Measurements from ENCODE around the gene CACNA2D3. TPM values are rescaled to one million over a fixed set of nuclear protein-coding genes. Genes with fewer than 3 reads are reported as not detected.

CACNA2D3 gene
- total RNA-seq, 2 donors from 2014 or later, result 0.42 to 0.98 TPM

- Histone ChIP-seq H3K9me3 (no peaks in the 10 kb centered on the region), H3K9ac (ENCODE audit: low read depth in 2 of 2, low read length in 2 of 2) (no peak overlapping the region), H3K27me3 (no peaks in the 10 kb centered on the region), H3K4me1 (no peaks in the 10 kb centered on the region), H3K36me3 (no peaks in the 10 kb centered on the region), H3K27ac (no peak overlapping the region), H3K4me3 (no peak overlapping the region)
- no peak for DNase-seq
- intact Hi-C loops (cut with DNase I), result no loop called here
- no peak for TF ChIP-seq CTCF (IDR thresholded peaks at IDR 0.05)
These were observed 549.2 kb downstream of the CACNA2D3 start for GRCh38 chr3:54671511-54671910.

DNA sequence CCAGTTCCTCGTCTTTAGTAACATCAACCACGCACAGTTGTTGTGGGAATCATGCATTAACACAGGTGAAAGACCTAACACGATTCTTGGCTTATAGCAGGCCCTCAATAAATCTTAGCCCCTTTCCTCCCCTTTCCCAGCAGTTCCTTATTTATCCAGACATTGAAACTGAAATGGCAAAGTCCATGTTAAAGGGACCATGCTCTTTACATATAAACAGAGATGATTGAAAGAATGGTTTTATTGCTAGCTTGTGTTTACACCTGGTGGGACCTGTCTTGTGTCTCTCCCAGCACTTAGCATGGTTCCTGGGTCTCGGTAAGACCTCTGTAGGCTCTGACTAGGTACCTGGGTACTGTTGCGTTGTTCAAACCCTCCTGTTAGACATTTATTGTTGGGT, 553.7 kb downstream of the CACNA2D3 start:
- DNase-seq, result no peak
- intact Hi-C loops (cut with DNase I), result no loop called here
- no peaks in the 10 kb centered on the region for H3K27me3 ChIP-seq
- H3K36me3 ChIP-seq, result no peaks in the 10 kb centered on the region
- no peak overlapping the region for H3K4me3 ChIP-seq
- no peak overlapping the region for H3K27ac ChIP-seq
- no peaks in the 10 kb centered on the region for H3K4me1 ChIP-seq
- no peak overlapping the region for H3K9ac ChIP-seq (ENCODE audit: low read depth in 2 of 2, low read length in 2 of 2)
- TF ChIP-seq CTCF (IDR thresholded peaks at IDR 0.05), result no peak
- no peaks in the 10 kb centered on the region for H3K9me3 ChIP-seq

DNA sequence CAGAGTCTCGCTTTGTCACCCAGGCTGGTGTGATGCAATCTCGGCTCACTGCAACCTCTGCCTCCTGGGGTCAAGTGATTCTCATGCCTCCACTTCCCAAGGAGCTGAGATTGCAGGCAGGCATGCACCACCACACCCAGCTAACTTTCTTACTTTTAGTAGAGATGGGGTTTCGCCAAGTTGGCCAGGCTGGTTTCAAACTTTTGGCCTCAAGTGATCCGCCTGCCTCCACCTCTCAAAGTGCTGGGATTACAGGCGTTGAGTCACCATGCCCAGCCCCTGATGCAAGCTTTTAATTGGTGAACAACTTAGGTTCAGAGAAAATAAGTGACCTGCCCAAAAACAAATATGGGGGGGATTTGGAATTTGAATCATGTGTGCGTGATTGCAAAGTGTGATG, 559.4 kb downstream of the CACNA2D3 start:
- Histone ChIP-seq H3K36me3 (no peaks in the 10 kb centered on the region), H3K9me3 (no peaks in the 10 kb centered on the region), H3K27me3 (no peaks in the 10 kb centered on the region), H3K27ac (no peak overlapping the region), H3K4me3 (no peak overlapping the region), H3K4me1 (no peaks in the 10 kb centered on the region), H3K9ac (ENCODE audit: low read depth in 2 of 2, low read length in 2 of 2) (no peak overlapping the region)
- DNase-seq, result no peak
- intact Hi-C loops (cut with DNase I), result no loop called here
- TF ChIP-seq CTCF (IDR thresholded peaks at IDR 0.05), result no peak

DNA sequence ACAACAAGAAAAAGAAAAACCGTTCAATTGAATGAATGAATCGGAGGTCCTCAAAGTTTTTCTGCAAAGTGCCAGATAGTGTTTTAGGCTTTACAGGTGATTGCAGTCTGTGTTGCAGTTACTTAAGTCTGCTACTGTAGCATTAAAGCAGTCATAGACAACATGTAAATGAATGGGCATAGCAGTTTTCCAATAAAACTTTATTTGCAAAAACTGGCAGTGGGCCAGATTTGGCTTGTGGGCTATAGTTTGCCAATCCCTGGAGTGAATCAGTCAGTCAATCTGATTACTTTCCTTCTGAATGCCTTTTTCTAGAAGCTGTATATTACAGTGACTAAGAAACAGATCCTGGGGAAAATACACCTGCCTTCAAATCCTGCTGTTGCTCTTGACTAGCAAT, 562.9 kb downstream of the CACNA2D3 start:
- Histone ChIP-seq H3K9me3 (no peaks in the 10 kb centered on the region), H3K36me3 (no peaks in the 10 kb centered on the region), H3K9ac (ENCODE audit: low read depth in 2 of 2, low read length in 2 of 2) (no peak overlapping the region), H3K4me3 (no peak overlapping the region), H3K27ac (no peak overlapping the region), H3K4me1 (no peaks in the 10 kb centered on the region), H3K27me3 (no peaks in the 10 kb centered on the region)
- no peak for TF ChIP-seq CTCF (IDR thresholded peaks at IDR 0.05)
- intact Hi-C loops (cut with DNase I), result no loop called here
- DNase-seq, result no peak

- Histone ChIP-seq H3K27me3 (no peaks in the 10 kb centered on the region), H3K9me3 (no peaks in the 10 kb centered on the region), H3K27ac (no peak overlapping the region), H3K4me3 (no peak overlapping the region), H3K4me1 (no peaks in the 10 kb centered on the region), H3K36me3 (no peaks in the 10 kb centered on the region), H3K9ac (ENCODE audit: low read depth in 2 of 2, low read length in 2 of 2) (no peak overlapping the region)
- no peak for DNase-seq
- TF ChIP-seq CTCF (IDR thresholded peaks at IDR 0.05), result no peak
- intact Hi-C loops (cut with DNase I), result no loop called here
These were observed 569.0 kb downstream of the CACNA2D3 start for GRCh38 chr3:54691289-54691771.

DNA sequence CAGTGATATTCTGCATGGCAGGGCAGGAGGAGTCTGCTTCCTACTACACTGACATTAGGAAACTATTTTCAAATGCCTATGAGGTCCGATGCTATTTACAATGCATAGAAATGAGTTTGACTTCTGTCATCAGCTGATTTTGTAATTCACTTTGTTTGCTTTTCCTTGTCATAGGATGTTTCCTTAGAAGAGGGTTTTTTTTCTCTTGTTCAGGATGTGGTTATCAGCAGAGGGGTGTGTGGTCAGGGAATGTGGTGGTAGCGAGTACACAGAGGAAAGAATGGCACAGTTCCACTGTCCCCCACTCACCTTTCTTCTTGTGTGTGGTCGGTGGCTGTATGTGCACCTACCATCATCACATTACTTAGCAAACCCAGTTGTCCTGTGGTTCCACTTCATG, 574.0 kb downstream of the CACNA2D3 start:
- Histone ChIP-seq H3K27me3 (no peaks in the 10 kb centered on the region), H3K9me3 (no peaks in the 10 kb centered on the region), H3K4me1 (no peaks in the 10 kb centered on the region), H3K36me3 (no peaks in the 10 kb centered on the region), H3K4me3 (no peak overlapping the region), H3K27ac (no peak overlapping the region), H3K9ac (ENCODE audit: low read depth in 2 of 2, low read length in 2 of 2) (no peak overlapping the region)
- TF ChIP-seq CTCF (IDR thresholded peaks at IDR 0.05), result no peak
- intact Hi-C loops (cut with DNase I), result no loop called here
- no peak for DNase-seq

Data from colonic mucosa (tissue), 4 donors.